Left ventricle myocardium inferior (tissue), 1 donor: ENCODE data around the gene MAST4. TPM values are rescaled to one million over a fixed set of nuclear protein-coding genes. Genes with fewer than 3 reads are reported as not detected.

Experiments
- DNase-seq: peaks from one replicate; pipeline ENCODE4 v3.0.0-alpha.2; 2020
- H3K27ac ChIP-seq: fragments of 200-600 bp; replicated peaks from 2 replicates; pipeline ENCODE4 v1.8.0; 2021
- H3K27me3 ChIP-seq: fragments of 200-600 bp; 2 replicates; pipeline ENCODE4 v1.8.0; 2021; ENCODE audit warnings: low read depth
- H3K36me3 ChIP-seq: fragments of 200-600 bp; 2 replicates; pipeline ENCODE4 v1.8.0; 2021
- H3K4me1 ChIP-seq: fragments of 200-600 bp; 2 replicates; pipeline ENCODE4 v1.8.0; 2021
- H3K4me3 ChIP-seq: fragments of 200-600 bp; 2 replicates; pipeline ENCODE4 v1.8.0; 2021; ENCODE audit warnings: mild to moderate bottlenecking, moderate library complexity
- H3K9me3 ChIP-seq: fragments of 200-600 bp; replicated peaks from 2 replicates; pipeline ENCODE4 v1.8.0; 2021
- CTCF ChIP-seq: fragments of 200-600 bp; IDR thresholded peaks from 2 replicates; pipeline ENCODE4 v1.8.0; 2021; ENCODE audit warnings: antibody characterized with exemption, mild to moderate bottlenecking, borderline replicate concordance
- intact Hi-C: fragments of 100-400 bp; cut with micrococcal nuclease; formaldehyde crosslinking; loops from one replicate; pipeline ENCODE4 v1.11.0; 2022
- total RNA-seq: library from RNA; stranded (reverse); fragmentation: NEBNext Ultra II Directional; extraction: Animal tissue kit (Norgen Biotek cat#: 25700); gene quantifications from one replicate; pipeline ENCODE4 v1.2.1, GENCODE V29; 2021
- donor health status: DM: no; HTN: yes; CAD: no; lungs with severe emphysema.

MAST4 gene
- total RNA-seq, 1 donor from 2014 or later: 55.7 TPM

- TF ChIP-seq CTCF: no peak
- H3K27me3 ChIP-seq: no peaks in the 10 kb centered on the region
- no peaks in the 10 kb centered on the region for H3K9me3 ChIP-seq
- peak; percentile 44 for DNase-seq
- H3K4me1 ChIP-seq: peaks cover 21% of the 10 kb centered on the region
- H3K4me3 ChIP-seq: no peak overlapping the region
- peak overlapping the region; percentile 51 for H3K27ac ChIP-seq
- intact Hi-C loops: no loop called here
- no peaks in the 10 kb centered on the region for H3K36me3 ChIP-seq
These were observed 65.0 kb downstream of the MAST4 start for GRCh38 chr5:66661149-66661548.

DNA sequence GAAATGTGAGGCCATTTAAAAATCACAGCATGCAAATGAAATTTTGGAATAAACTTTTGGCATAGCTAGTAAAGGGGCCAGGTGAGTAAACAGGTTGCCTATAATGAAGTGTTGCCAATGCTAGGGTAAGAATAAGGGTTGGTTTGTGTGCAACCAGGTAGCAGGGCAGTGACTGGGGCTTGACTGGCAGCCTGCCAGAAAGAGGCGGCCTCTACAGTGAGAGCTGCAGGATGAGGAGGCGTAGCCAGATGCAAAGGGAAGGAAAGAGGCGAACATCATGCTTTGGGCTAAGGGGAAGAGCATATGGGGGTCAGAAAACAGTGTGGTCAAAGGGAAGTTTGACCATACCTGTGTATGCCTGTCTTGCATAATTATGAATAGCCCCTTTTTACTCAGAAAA lies 70.6 kb downstream of the MAST4 start:
- Histone ChIP-seq H3K27ac (no peak overlapping the region), H3K4me1 (peaks cover 33% of the 10 kb centered on the region), H3K36me3 (no peaks in the 10 kb centered on the region), H3K9me3 (no peaks in the 10 kb centered on the region), H3K4me3 (no peak overlapping the region), H3K27me3 (no peaks in the 10 kb centered on the region)
- peak; percentile 23 for DNase-seq
- TF ChIP-seq CTCF: no peak
- intact Hi-C loops: no loop called here

GRCh38 chr5:66669086-66669861 lies 73.1 kb downstream of the MAST4 start:
- H3K27me3 ChIP-seq: no peaks in the 10 kb centered on the region
- H3K9me3 ChIP-seq: no peaks in the 10 kb centered on the region
- no peaks in the 10 kb centered on the region for H3K36me3 ChIP-seq
- TF ChIP-seq CTCF: no peak
- H3K4me1 ChIP-seq: peaks cover 31% of the 10 kb centered on the region
- H3K4me3 ChIP-seq: no peak overlapping the region
- DNase-seq: no peak
- intact Hi-C loops: no loop called here
- H3K27ac ChIP-seq: no peak overlapping the region

GRCh38 chr5:66669862-66670195 lies 73.6 kb downstream of the MAST4 start:
- no peaks in the 10 kb centered on the region for H3K36me3 ChIP-seq
- no peak overlapping the region for H3K27ac ChIP-seq
- no peak for DNase-seq
- intact Hi-C loops: no loop called here
- H3K4me3 ChIP-seq: no peak overlapping the region
- H3K9me3 ChIP-seq: no peaks in the 10 kb centered on the region
- peaks cover 37% of the 10 kb centered on the region for H3K4me1 ChIP-seq
- no peak for TF ChIP-seq CTCF
- no peaks in the 10 kb centered on the region for H3K27me3 ChIP-seq

DNA sequence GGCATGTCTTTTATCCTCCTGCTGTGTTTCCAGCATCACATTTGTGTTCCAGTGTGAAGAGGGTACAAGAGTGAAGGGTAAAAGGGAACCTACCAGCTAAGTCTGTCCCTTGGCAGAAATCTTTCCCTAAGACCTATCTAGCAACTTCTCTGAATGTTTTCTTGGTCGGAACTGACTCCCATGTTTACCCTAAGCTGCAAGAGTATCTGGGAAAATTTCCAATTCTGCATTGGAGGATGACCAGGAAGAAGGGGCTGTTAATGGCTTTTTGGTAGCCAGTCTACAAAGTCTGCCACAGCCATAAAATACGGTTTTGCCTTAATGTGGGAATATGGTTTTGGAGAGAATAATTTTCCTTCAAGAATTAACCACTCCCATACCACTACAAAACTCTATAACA lies 75.1 kb downstream of the MAST4 start:
- TF ChIP-seq CTCF: no peak
- no peak for DNase-seq
- peaks cover 43% of the 10 kb centered on the region for H3K4me1 ChIP-seq
- no peak overlapping the region for H3K4me3 ChIP-seq
- no peaks in the 10 kb centered on the region for H3K27me3 ChIP-seq
- H3K9me3 ChIP-seq: no peaks in the 10 kb centered on the region
- H3K36me3 ChIP-seq: no peaks in the 10 kb centered on the region
- intact Hi-C loops: no loop called here
- no peak overlapping the region for H3K27ac ChIP-seq
